ENCODE data around the gene DHPS.

DNA sequence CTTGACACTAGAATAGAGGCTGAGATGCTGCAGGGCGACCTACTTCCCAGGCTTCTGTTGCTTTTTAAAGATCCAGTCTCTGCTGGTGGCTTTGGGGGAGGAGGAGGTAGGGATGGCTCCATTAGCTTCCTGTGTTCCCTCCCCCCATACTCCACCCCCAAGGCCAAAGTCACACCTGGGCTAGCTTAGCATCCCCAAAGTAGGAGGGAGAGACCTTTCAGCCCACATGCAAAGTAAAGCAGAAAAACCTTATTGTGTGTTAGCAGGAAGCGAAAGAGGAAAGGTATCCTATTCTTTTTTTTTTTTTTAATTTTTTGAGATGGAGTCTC is 45.3 kb upstream of the DHPS start:
- TF ChIP-seq, protein P1, sequence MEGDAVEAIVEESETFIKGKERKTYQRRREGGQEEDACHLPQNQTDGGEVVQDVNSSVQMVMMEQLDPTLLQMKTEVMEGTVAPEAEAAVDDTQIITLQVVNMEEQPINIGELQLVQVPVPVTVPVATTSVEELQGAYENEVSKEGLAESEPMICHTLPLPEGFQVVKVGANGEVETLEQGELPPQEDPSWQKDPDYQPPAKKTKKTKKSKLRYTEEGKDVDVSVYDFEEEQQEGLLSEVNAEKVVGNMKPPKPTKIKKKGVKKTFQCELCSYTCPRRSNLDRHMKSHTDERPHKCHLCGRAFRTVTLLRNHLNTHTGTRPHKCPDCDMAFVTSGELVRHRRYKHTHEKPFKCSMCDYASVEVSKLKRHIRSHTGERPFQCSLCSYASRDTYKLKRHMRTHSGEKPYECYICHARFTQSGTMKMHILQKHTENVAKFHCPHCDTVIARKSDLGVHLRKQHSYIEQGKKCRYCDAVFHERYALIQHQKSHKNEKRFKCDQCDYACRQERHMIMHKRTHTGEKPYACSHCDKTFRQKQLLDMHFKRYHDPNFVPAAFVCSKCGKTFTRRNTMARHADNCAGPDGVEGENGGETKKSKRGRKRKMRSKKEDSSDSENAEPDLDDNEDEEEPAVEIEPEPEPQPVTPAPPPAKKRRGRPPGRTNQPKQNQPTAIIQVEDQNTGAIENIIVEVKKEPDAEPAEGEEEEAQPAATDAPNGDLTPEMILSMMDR (IDR thresholded peaks at IDR 0.05; ENCODE audit: low read depth, low read length, poor library complexity, severe bottlenecking), result no peak
- no peak for TF ChIP-seq EZH2phosphoT487 (IDR thresholded peaks at IDR 0.05; ENCODE audit: borderline replicate concordance, low read length)

Measured in DOHH2 (cell line).